Measurements from ENCODE around the gene FGGY.

FGGY gene

GRCh38 chr1:59691261-59691660, 394.4 kb downstream of the FGGY start:
- TF ChIP-seq CTCF (conservative IDR thresholded peaks at IDR 0.05; ENCODE audit: low read depth), result no peak
- no peak overlapping the region for H3K27ac ChIP-seq
- POLR2A ChIA-PET (ENCODE audit: low non-redundant PET), result interaction anchor here (0.7 kb wide), 1 partner anchor 801 kb away, joined by 8 read pairs; no protein-coding TSS in a partner anchor
- DNase-seq (ENCODE audit: low spot score), result no peak
- CTCF ChIA-PET, result interaction anchor here (1.1 kb wide), 1 partner anchor 8 kb away, joined by 4 read pairs; no protein-coding TSS in a partner anchor

- POLR2A ChIA-PET (ENCODE audit: low non-redundant PET), result no interaction called here
- H3K27ac ChIP-seq, result no peak overlapping the region
- no peak for TF ChIP-seq CTCF (conservative IDR thresholded peaks at IDR 0.05; ENCODE audit: low read depth)
- DNase-seq (ENCODE audit: low spot score), result no peak
- CTCF ChIA-PET, result interaction anchor here (0.7 kb wide), 1 partner anchor 131 kb away, joined by 4 read pairs; no protein-coding TSS in a partner anchor
These were observed 395.7 kb downstream of the FGGY start for GRCh38 chr1:59692591-59692990.

- no peak overlapping the region for H3K27ac ChIP-seq
- CTCF ChIA-PET, result interaction anchor here (0.6 kb wide), 1 partner anchor 28 kb away, joined by 5 read pairs; no protein-coding TSS in a partner anchor
- TF ChIP-seq CTCF (conservative IDR thresholded peaks at IDR 0.05; ENCODE audit: low read depth), result no peak
- DNase-seq (ENCODE audit: low spot score), result no peak
- POLR2A ChIA-PET (ENCODE audit: low non-redundant PET), result no interaction called here
These were observed 396.5 kb downstream of the FGGY start for GRCh38 chr1:59693406-59693805.

- TF ChIP-seq CTCF (conservative IDR thresholded peaks at IDR 0.05; ENCODE audit: low read depth), result no peak
- CTCF ChIA-PET, result no interaction called here
- no peak overlapping the region for H3K27ac ChIP-seq
- POLR2A ChIA-PET (ENCODE audit: low non-redundant PET), result no interaction called here
- no peak for DNase-seq (ENCODE audit: low spot score)
These were observed 398.4 kb downstream of the FGGY start for GRCh38 chr1:59695252-59695651.

GRCh38 chr1:59696421-59697115, 399.7 kb downstream of the FGGY start:
- no peak overlapping the region for H3K27ac ChIP-seq
- ChIA-PET POLR2A (ENCODE audit: low non-redundant PET) (no interaction called here), CTCF (interaction anchor here (0.7 kb wide), 1 partner anchor 627 kb away, joined by 4 read pairs; no protein-coding TSS in a partner anchor)
- TF ChIP-seq CTCF (conservative IDR thresholded peaks at IDR 0.05; ENCODE audit: low read depth), result no peak
- no peak for DNase-seq (ENCODE audit: low spot score)

- POLR2A ChIA-PET (ENCODE audit: low non-redundant PET), result no interaction called here
- no peak for DNase-seq (ENCODE audit: low spot score)
- TF ChIP-seq CTCF (conservative IDR thresholded peaks at IDR 0.05; ENCODE audit: low read depth), result no peak
- CTCF ChIA-PET, result interaction anchor here (0.6 kb wide), 1 partner anchor 55 kb away, joined by 4 read pairs; no protein-coding TSS in a partner anchor
- H3K27ac ChIP-seq, result no peak overlapping the region
These were observed 400.4 kb downstream of the FGGY start for GRCh38 chr1:59697150-59697800.
